GM18951 (cell line): Measurements from ENCODE around the gene P4HB.
"Not testable (repeated sequence)": the region's sequence is repeated elsewhere in the genome, so short reads cannot be mapped to it uniquely, and the experiment has no call there.

Experiments used
- POLR2A ChIP-seq: IDR thresholded peaks from 4 replicates; pipeline ENCODE4 v1.6.1; 2011; ENCODE audit warnings: mild to moderate bottlenecking; ENCODE audit not compliant: insufficient read length, insufficient read depth; ENCODE audit errors: extremely low read depth
- in situ Hi-C: fragments of 300-500 bp; cut with MboI; formaldehyde crosslinking; loops from one replicate; pipeline ENCODE4 v1.12.0; 2022; ENCODE audit warnings: low sequenced_read_pairs, mixed read lengths, inconsistent platforms; ENCODE audit not compliant: unreplicated experiment

Gene P4HB

GRCh38 chr17:81842378-81842724 lies 18.0 kb downstream of the P4HB start:
- in situ Hi-C loops, result no loop called here
- no peak for TF ChIP-seq POLR2A

GRCh38 chr17:81841866-81842265 lies 18.5 kb downstream of the P4HB start:
- no peak for TF ChIP-seq POLR2A
- in situ Hi-C loops, result no loop called here

GRCh38 chr17:81840826-81841778 lies 19.2 kb downstream of the P4HB start:
- in situ Hi-C loops, result no loop called here
- TF ChIP-seq POLR2A, result no peak

GRCh38 chr17:81840059-81840458 lies 20.3 kb downstream of the P4HB start:
- in situ Hi-C loops, result not testable (repeated sequence)

- in situ Hi-C loops, result no loop called here
- TF ChIP-seq POLR2A, result no peak
Measured at GRCh38 chr17:81839301-81839700, 21.0 kb downstream of the P4HB start.

- no peak for TF ChIP-seq POLR2A
- in situ Hi-C loops, result no loop called here
Measured at GRCh38 chr17:81838753-81839255, 21.5 kb downstream of the P4HB start.

GRCh38 chr17:81837641-81838040 lies 22.7 kb downstream of the P4HB start:
- TF ChIP-seq POLR2A, result no peak
- in situ Hi-C loops, result no loop called here

- in situ Hi-C loops, result no loop called here
- no peak for TF ChIP-seq POLR2A
Measured at GRCh38 chr17:81834831-81835267, 25.5 kb downstream of the P4HB start, which contains the start of gene PPP1R27. TSS of gene PPP1R27 (minus strand) at chr17:81835050. CDS start at chr17:81834953, 97 bp downstream.

- in situ Hi-C loops, result no loop called here
- no peak for TF ChIP-seq POLR2A
Measured at GRCh38 chr17:81833921-81834830, 26.2 kb downstream of the P4HB start.

GRCh38 chr17:81833160-81833920 lies 27.0 kb downstream of the P4HB start, which contains the start of gene MCRIP1:
TSS of gene MCRIP1 (minus strand) at chr17:81833291. CDS start at chr17:81824506, 8,785 bp downstream.
- in situ Hi-C loops, result no loop called here
- TF ChIP-seq POLR2A, result peak; percentile 82

GRCh38 chr17:81832608-81833159 lies 27.7 kb downstream of the P4HB start:
- in situ Hi-C loops, result no loop called here
- no peak for TF ChIP-seq POLR2A

GRCh38 chr17:81831957-81832607 lies 28.3 kb downstream of the P4HB start:
- no peak for TF ChIP-seq POLR2A
- in situ Hi-C loops, result no loop called here
